GM21717 (cell line): ENCODE results near the gene TNFSF12.

ENCODE experiments used
- ATAC-seq: cut with Tn5 transposase; IDR thresholded peaks from one replicate; pipeline ENCODE4 v1.9.1; 2021; ENCODE audit warnings: mild to moderate bottlenecking, moderate library complexity; ENCODE audit not compliant: unreplicated experiment

Gene TNFSF12

GRCh38 chr17:7563115-7563869 is 14.4 kb downstream of the TNFSF12 start:
- no peak for ATAC-seq

- no peak for ATAC-seq
Measured at GRCh38 chr17:7569571-7569970, 20.7 kb downstream of the TNFSF12 start.

- no peak for ATAC-seq
Measured at GRCh38 chr17:7570351-7570750, 21.5 kb downstream of the TNFSF12 start.

- peak; percentile 80 for ATAC-seq
Measured at GRCh38 chr17:7572338-7572587, 23.4 kb downstream of the TNFSF12 start.

GRCh38 chr17:7572588-7573323 is 23.9 kb downstream of the TNFSF12 start:
- peak; percentile 16 for ATAC-seq

- peak; percentile 5 for ATAC-seq
Measured at GRCh38 chr17:7573324-7574080, 24.6 kb downstream of the TNFSF12 start.

GRCh38 chr17:7574176-7574953 is 25.5 kb downstream of the TNFSF12 start:
- no peak for ATAC-seq

- no peak for ATAC-seq
Measured at GRCh38 chr17:7575481-7575883, 26.6 kb downstream of the TNFSF12 start.

GRCh38 chr17:7575959-7576358 is 27.1 kb downstream of the TNFSF12 start:
- no peak for ATAC-seq

- no peak for ATAC-seq
Measured at GRCh38 chr17:7576432-7576937, 27.6 kb downstream of the TNFSF12 start.

- ATAC-seq = no peak
Measured at GRCh38 chr17:7577327-7578199, 28.7 kb downstream of the TNFSF12 start.

GRCh38 chr17:7579001-7579833 is 30.4 kb downstream of the TNFSF12 start, which contains the start of gene CD68:
TSS of gene CD68 (plus strand) at chr17:7579638. CDS start at chr17:7579678, 40 bp downstream.
- ATAC-seq = no peak

- no peak for ATAC-seq
Measured at GRCh38 chr17:7579834-7580603, 31.2 kb downstream of the TNFSF12 start.

- ATAC-seq = no peak
Measured at GRCh38 chr17:7580604-7581575, 32.0 kb downstream of the TNFSF12 start.

GRCh38 chr17:7582396-7583252 is 33.8 kb downstream of the TNFSF12 start:
- no peak for ATAC-seq
